RCC 7860 (cell line): ENCODE measurements around the gene SNX9.
"Not testable (repeated sequence)": the region's sequence is repeated elsewhere in the genome, so short reads cannot be mapped to it uniquely, and the experiment has no call there.

Source experiments
- DNase-seq: peaks from one replicate; pipeline ENCODE4 v3.0.0-alpha.2; 2015; ENCODE audit warnings: low spot score
- FAIRE-seq: peaks from 2 replicates; lab custom pipeline; 2012; peaks lifted over from hg19 to GRCh38; lab: Jason Lieb, UNC

SNX9 gene

DNA sequence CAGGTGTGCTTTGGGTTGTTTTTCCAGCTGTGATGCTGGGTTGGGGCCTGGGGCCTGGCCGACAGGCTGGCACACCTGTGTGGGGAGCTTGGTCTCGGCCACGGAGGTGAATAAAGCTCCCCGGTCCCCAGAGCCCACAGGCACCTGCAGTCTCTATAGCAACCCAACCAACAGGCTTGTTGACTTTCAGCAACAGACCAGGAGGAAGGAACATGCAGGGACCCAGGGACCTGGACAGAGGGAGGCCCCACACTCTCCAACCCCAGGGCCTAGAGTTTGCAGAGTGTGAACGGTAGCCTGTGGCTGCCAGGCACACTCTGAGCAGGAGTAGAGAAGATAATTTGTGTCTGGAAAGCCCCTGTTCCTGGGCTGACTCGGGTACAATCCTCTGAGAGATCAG is 144.0 kb downstream of the SNX9 start:
- no peak for DNase-seq
- FAIRE-seq = no peak

DNA sequence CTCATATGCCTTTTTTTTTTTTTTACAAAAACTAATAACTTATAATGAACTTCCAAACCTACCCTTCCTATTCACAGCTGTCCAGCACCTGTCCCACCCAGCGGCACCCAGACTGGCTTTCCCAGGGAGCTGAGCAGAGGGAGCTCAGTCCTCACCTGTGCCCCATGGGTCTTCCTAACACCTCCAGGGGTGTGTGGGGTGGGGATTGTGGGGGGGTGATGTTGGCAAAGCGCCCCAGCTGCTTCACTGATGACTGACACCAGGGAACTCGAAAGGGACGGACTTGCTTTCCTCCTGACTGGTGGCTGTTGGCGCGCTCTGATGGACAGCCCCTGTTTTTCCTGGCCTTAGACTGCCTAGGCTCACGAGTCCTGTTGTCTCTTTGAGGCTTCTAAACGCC is 144.4 kb downstream of the SNX9 start:
- no peak for DNase-seq
- FAIRE-seq = no peak

DNA sequence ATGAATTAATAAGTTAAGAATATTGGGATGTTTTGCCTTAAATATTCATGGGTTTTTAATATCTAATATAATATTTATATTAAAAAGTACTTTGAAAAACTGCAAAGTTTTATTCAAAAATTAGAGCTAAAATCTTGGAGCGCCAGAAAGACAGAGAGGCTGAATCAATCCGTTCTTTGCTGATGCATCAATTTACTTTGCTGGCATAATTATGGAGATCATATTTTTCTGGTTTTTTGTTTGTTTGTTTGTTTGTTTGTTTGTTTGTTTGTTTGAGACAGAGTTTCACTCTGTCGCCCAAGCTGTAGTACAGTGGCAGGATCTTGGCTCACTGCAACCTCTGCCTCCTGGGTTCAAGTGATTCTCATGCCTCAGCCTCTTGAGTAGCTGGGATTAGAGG is 149.1 kb downstream of the SNX9 start:
- not testable (repeated sequence) for DNase-seq, FAIRE-seq

GRCh38 chr6:157974341-157974894 is 151.4 kb downstream of the SNX9 start:
- no peak for FAIRE-seq
- peak; percentile 25 for DNase-seq

GRCh38 chr6:157974967-157975366 is 151.9 kb downstream of the SNX9 start:
- FAIRE-seq = no peak
- no peak for DNase-seq

DNA sequence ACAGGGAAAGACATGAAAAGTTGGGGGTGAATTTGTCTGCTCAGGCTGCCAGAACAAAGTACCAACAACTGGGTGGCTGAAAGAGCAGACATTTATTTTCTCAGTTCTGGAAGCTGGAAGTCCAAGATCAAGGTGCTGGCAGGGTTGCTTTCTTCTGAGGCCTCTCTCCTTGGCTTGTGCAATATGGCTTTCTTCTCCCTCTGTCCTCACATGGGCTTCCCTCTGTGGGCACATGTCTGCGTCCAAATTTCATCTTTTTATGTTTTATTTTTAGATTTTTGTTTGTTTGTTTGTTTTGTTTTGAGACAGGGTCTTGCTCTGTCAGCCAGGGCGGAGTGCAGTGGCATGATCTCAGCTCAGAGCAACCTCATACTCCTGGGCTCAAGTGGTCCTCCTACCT is 152.4 kb downstream of the SNX9 start:
- FAIRE-seq (no peak), DNase-seq (no peak)

- DNase-seq (no peak), FAIRE-seq (no peak)
These were observed 153.5 kb downstream of the SNX9 start for GRCh38 chr6:157976345-157977175.

GRCh38 chr6:157977176-157977804 is 154.2 kb downstream of the SNX9 start:
- DNase-seq (no peak), FAIRE-seq (no peak)

- FAIRE-seq (no peak), DNase-seq (no peak)
These were observed 155.2 kb downstream of the SNX9 start for GRCh38 chr6:157978021-157978783.

DNA sequence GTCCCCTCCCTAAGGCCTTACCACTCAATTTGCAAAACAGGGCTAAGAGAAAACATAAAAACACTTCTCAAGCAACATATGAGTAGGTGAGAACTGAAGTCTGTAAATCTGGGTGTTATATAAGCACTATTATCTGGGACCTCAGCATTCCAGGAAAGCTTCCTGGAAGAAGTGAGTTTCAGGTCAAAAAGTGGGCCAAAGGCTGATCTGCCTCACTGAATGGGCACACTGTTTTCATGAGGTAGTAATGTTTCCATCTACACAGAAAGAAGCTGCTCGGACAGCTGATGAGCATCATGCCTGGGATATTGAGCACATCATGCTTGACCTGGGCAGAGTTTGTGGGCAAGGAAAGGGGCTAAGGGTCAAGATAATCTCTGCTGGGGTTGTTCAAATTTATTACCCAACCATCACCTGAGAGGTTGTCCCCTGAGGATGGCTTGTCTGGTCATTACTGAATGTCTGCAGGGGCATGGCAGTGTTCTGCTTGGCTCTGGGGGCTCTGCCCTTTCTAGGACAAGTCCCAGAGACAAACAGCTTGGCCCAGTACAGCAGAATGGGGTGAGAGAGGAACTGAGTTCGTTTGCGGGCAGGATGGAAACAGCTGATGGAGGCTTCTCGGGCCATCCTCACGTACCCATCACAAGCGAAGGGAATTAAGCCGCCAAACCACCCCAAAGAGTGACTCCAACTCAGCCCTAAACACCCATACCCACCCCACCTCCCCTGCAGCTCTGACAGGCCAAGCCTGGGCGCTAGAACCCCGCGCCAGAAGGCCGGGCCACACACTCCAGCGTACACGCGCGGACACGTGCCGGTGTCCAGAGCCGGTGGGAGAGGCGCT is 157.5 kb downstream of the SNX9 start:
- no peak for FAIRE-seq
- no peak for DNase-seq

- no peak for FAIRE-seq
- DNase-seq = no peak
These were observed 158.0 kb downstream of the SNX9 start for GRCh38 chr6:157981132-157981394.

GRCh38 chr6:157981395-157982101 is 158.5 kb downstream of the SNX9 start, which contains the start of gene SYNJ2:
TSS of gene SYNJ2 (plus strand) at chr6:157981863. CDS start at chr6:157981962, 99 bp downstream.
- DNase-seq (peak; percentile 67), FAIRE-seq (no peak)

GRCh38 chr6:157982102-157982562 is 159.1 kb downstream of the SNX9 start:
- no peak for FAIRE-seq
- DNase-seq = no peak

DNA sequence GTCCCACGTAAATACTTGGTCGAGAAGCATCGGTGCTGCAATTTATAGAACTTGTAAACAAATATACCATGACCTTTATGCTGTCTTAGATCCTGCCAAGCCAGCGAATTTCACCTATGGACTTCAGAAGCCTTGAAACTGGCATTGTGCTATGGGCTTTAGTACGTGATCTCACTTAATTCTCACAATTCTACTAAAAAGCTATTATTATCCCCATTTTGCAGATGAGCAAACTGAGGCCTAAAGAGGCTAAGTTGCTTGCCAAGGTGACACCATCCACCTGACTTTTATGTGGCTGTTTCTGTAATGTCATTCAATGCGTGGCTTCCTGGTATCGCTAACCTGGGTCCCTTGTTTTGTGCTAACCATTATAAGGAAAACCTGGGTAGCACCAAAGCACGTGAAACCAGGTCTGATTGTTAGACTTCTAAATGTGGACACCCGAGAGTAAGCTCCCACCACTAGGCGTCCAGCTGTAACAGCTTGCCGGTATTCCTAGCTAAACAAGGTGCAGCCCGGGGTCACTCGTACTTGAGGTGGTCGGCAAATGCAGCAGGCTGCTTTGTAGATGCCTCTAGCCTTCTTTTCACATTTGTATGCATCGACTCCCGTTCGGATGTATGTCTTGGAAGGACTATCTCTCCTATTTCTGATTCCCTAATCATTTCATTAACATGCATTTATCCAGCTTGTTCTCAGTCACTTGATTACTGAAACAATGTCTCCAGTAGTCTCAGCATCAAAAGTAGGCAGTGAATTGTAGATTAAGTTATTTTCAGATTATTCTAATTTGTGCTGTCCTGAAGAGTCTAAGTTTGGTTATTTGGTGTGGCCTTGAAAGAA is 159.7 kb downstream of the SNX9 start:
- FAIRE-seq (no peak), DNase-seq (peak; percentile 57)

GRCh38 chr6:157983406-157984119 is 160.5 kb downstream of the SNX9 start:
- DNase-seq (no peak), FAIRE-seq (peak; percentile 32)

DNA sequence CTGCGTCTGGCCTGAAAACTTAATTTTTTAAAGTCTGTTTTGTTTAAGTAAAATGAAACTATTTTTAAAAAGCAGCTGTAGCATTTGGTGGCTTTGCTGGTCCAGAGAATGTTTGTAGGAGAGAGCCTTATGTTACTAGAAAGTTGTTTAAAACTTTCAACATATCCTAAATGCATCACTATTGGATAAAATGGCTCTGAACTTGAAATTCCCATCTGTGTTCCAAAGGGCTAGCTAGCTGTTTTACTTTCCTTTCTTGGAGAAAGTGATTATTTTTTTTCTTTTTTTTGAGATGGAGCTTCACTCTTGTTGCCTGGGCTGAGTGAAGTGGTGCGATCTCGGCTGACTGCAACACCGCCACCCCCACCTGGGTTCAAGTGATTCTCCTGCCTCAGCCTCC is 161.1 kb downstream of the SNX9 start:
- DNase-seq (no peak), FAIRE-seq (no peak)

- FAIRE-seq = no peak
- no peak for DNase-seq
These were observed 161.7 kb downstream of the SNX9 start for GRCh38 chr6:157984686-157985225.
